SJCRH30 (cell line): ENCODE data around the gene CES3. TPM values are rescaled to one million over a fixed set of nuclear protein-coding genes. Genes with fewer than 3 reads are reported as not detected.
"Not testable (repeated sequence)": the region's sequence is repeated elsewhere in the genome, so short reads cannot be mapped to it uniquely, and the experiment has no call there.

Experiments used
- DNase-seq, 2 experiments: peaks; one replicate each; pipeline ENCODE4 v3.0.0-alpha.2; 2015 to 2020
- H3K27ac ChIP-seq: fragments of 250-450 bp; sonication (Bioruptor Pico); 2 replicates; pipeline ENCODE4 v1.5.1; 2020; ENCODE audit warnings: mild to moderate bottlenecking, moderate library complexity
- H3K27me3 ChIP-seq: fragments of 250-450 bp; sonication (Bioruptor Pico); 2 replicates; pipeline ENCODE4 v1.5.1; 2020; ENCODE audit warnings: mild to moderate bottlenecking, moderate library complexity
- H3K36me3 ChIP-seq: fragments of 250-450 bp; sonication (Bioruptor Pico); 2 replicates; pipeline ENCODE4 v1.5.1; 2020; ENCODE audit warnings: mild to moderate bottlenecking, moderate library complexity
- H3K4me1 ChIP-seq: fragments of 250-450 bp; sonication (Bioruptor Pico); 2 replicates; pipeline ENCODE4 v1.5.1; 2020; ENCODE audit warnings: mild to moderate bottlenecking, moderate library complexity
- H3K4me3 ChIP-seq: fragments of 250-450 bp; sonication (Bioruptor Pico); 2 replicates; pipeline ENCODE4 v1.5.1; 2020; ENCODE audit warnings: mild to moderate bottlenecking, moderate library complexity
- H3K9me3 ChIP-seq: fragments of 250-450 bp; sonication (Bioruptor Pico); replicated peaks from 2 replicates; pipeline ENCODE4 v1.5.1; 2020; ENCODE audit warnings: mild to moderate bottlenecking, moderate library complexity
- total RNA-seq: library from RNA; depleted of rRNA; stranded (reverse); fragments of >200 nt; shearing (Covaris generic); gene quantifications from 2 replicates; pipeline ENCODE4 v1.2.3, GENCODE V29; 2014

The CES3 gene
- total RNA-seq, 1 experiment from 2014 or later, result 0.08 TPM

GRCh38 chr16:66958857-66959703 is 2.0 kb upstream of the CES3 start:
- Histone ChIP-seq H3K36me3 (no peaks in the 10 kb centered on the region), H3K9me3 (no peaks in the 10 kb centered on the region), H3K4me1 (no peaks in the 10 kb centered on the region), H3K4me3 (no peak overlapping the region), H3K27ac (no peak overlapping the region), H3K27me3 (0 out of 2 replicates have a peak, but pooled peaks cover 4% of the 10 kb centered on the region)
- no peak for DNase-seq

- Histone ChIP-seq H3K4me3 (no peak overlapping the region), H3K27me3 (0 out of 2 replicates have a peak, but pooled peaks cover 4% of the 10 kb centered on the region), H3K4me1 (no peaks in the 10 kb centered on the region), H3K27ac (no peak overlapping the region), H3K36me3 (no peaks in the 10 kb centered on the region), H3K9me3 (no peaks in the 10 kb centered on the region)
- no peak for DNase-seq
Measured at GRCh38 chr16:66959704-66960161, 1.3 kb upstream of the CES3 start.

- 0 out of 2 replicates have a peak, but pooled peaks cover 6% of the 10 kb centered on the region for H3K27me3 ChIP-seq
- no peak for DNase-seq
- H3K9me3 ChIP-seq, result no peaks in the 10 kb centered on the region
- no peaks in the 10 kb centered on the region for H3K36me3 ChIP-seq
- no peaks in the 10 kb centered on the region for H3K4me1 ChIP-seq
- no peak overlapping the region for H3K27ac ChIP-seq
- H3K4me3 ChIP-seq, result no peak overlapping the region
Measured at GRCh38 chr16:66960270-66960669, 796 bp upstream of the CES3 start.

- H3K4me3 ChIP-seq, result no peak overlapping the region
- H3K36me3 ChIP-seq, result no peaks in the 10 kb centered on the region
- H3K27me3 ChIP-seq, result peaks cover 11% of the 10 kb centered on the region; the same call in 1 of the 2 replicates
- DNase-seq, result no peak
- H3K27ac ChIP-seq, result no peak overlapping the region
- no peaks in the 10 kb centered on the region for H3K4me1 ChIP-seq
- no peaks in the 10 kb centered on the region for H3K9me3 ChIP-seq
Measured at GRCh38 chr16:66961914-66962313, 848 bp downstream of the CES3 start.

- H3K4me1 ChIP-seq, result no peaks in the 10 kb centered on the region
- no peak for DNase-seq
- no peak overlapping the region for H3K27ac ChIP-seq
- H3K4me3 ChIP-seq, result no peak overlapping the region
- H3K27me3 ChIP-seq, result peaks cover 16% of the 10 kb centered on the region; the same call in 1 of the 2 replicates
- H3K9me3 ChIP-seq, result no peaks in the 10 kb centered on the region
- H3K36me3 ChIP-seq, result no peaks in the 10 kb centered on the region
Measured at GRCh38 chr16:66964049-66964448, 3.0 kb downstream of the CES3 start.

- no peak for DNase-seq
- Histone ChIP-seq H3K4me3 (no peak overlapping the region), H3K36me3 (no peaks in the 10 kb centered on the region), H3K27ac (no peak overlapping the region), H3K4me1 (no peaks in the 10 kb centered on the region; the same call in 1 of the 2 replicates), H3K27me3 (peaks cover 19% of the 10 kb centered on the region; the same call in 1 of the 2 replicates), H3K9me3 (no peaks in the 10 kb centered on the region)
Measured at GRCh38 chr16:66968847-66969246, 7.8 kb downstream of the CES3 start.

GRCh38 chr16:66970775-66971720 is 10.0 kb downstream of the CES3 start:
- no peak overlapping the region for H3K27ac ChIP-seq
- no peak overlapping the region for H3K4me3 ChIP-seq
- H3K27me3 ChIP-seq, result peaks cover 14% of the 10 kb centered on the region; the same call in 1 of the 2 replicates
- no peaks in the 10 kb centered on the region for H3K36me3 ChIP-seq
- no peak for DNase-seq
- no peaks in the 10 kb centered on the region for H3K9me3 ChIP-seq
- peaks cover 8% of the 10 kb centered on the region for H3K4me1 ChIP-seq

- Histone ChIP-seq H3K36me3 (no peaks in the 10 kb centered on the region), H3K27ac (no peak overlapping the region), H3K4me1 (peaks cover 8% of the 10 kb centered on the region), H3K27me3 (0 out of 2 replicates have a peak, but pooled peaks cover 7% of the 10 kb centered on the region), H3K9me3 (no peaks in the 10 kb centered on the region), H3K4me3 (no peak overlapping the region)
- peak in 1 of 2 experiments; percentile 34 for DNase-seq
Measured at GRCh38 chr16:66972983-66973382, 11.9 kb downstream of the CES3 start.

- Histone ChIP-seq H3K27ac (no peak overlapping the region), H3K36me3 (no peaks in the 10 kb centered on the region), H3K27me3 (0 out of 2 replicates have a peak, but pooled peaks cover 2% of the 10 kb centered on the region), H3K4me1 (peaks cover 8% of the 10 kb centered on the region), H3K9me3 (no peaks in the 10 kb centered on the region), H3K4me3 (no peak overlapping the region)
- no peak for DNase-seq
Measured at GRCh38 chr16:66973716-66974115, 12.7 kb downstream of the CES3 start.

GRCh38 chr16:66974156-66974931 is 13.3 kb downstream of the CES3 start:
- H3K27ac ChIP-seq, result 0 out of 2 replicates have a peak overlapping the region, but pooled peaks have one; percentile 14
- H3K36me3 ChIP-seq, H3K4me1 ChIP-seq, H3K27me3 ChIP-seq, H3K9me3 ChIP-seq: not testable (repeated sequence)
- DNase-seq, result peak; percentile 55 to 70
- H3K4me3 ChIP-seq, result peak overlapping the region; percentile 36

GRCh38 chr16:66974932-66975246 is 13.8 kb downstream of the CES3 start:
- not testable (repeated sequence) for H3K36me3 ChIP-seq, H3K27me3 ChIP-seq, H3K9me3 ChIP-seq, H3K4me1 ChIP-seq
- peak; percentile 51 to 64 for DNase-seq
- H3K27ac ChIP-seq, result 0 out of 2 replicates have a peak overlapping the region, but pooled peaks have one; percentile 14
- H3K4me3 ChIP-seq, result peak overlapping the region; percentile 36

GRCh38 chr16:66975302-66975893 is 14.3 kb downstream of the CES3 start:
- Histone ChIP-seq H3K4me1 (peaks cover 8% of the 10 kb centered on the region), H3K4me3 (no peak overlapping the region), H3K9me3 (no peaks in the 10 kb centered on the region), H3K27me3 (0 out of 2 replicates have a peak, but pooled peaks cover 2% of the 10 kb centered on the region), H3K27ac (no peak overlapping the region), H3K36me3 (no peaks in the 10 kb centered on the region)
- no peak for DNase-seq

GRCh38 chr16:66976746-66977145 is 15.7 kb downstream of the CES3 start:
- Histone ChIP-seq H3K4me1 (peaks cover 8% of the 10 kb centered on the region), H3K36me3 (no peaks in the 10 kb centered on the region), H3K27me3 (0 out of 2 replicates have a peak, but pooled peaks cover 2% of the 10 kb centered on the region), H3K4me3 (no peak overlapping the region), H3K27ac (no peak overlapping the region), H3K9me3 (no peaks in the 10 kb centered on the region)
- no peak for DNase-seq
